Neutrophil (primary cell): Measurements from ENCODE around the gene SLC25A45.
"Not testable (repeated sequence)": the region's sequence is repeated elsewhere in the genome, so short reads cannot be mapped to it uniquely, and the experiment has no call there.

Experiments
- H3K27ac ChIP-seq: fragments of 200-600 bp; sonication (generic); 2 replicates; pipeline ENCODE4 v1.5.1; 2016; ENCODE audit warnings: mild to moderate bottlenecking, moderate library complexity
- H3K27me3 ChIP-seq: fragments of 200-600 bp; sonication (generic); 2 replicates; pipeline ENCODE4 v1.6.0; 2016; ENCODE audit warnings: mild to moderate bottlenecking
- H3K36me3 ChIP-seq: fragments of 200-600 bp; sonication (generic); 2 replicates; pipeline ENCODE4 v1.5.1; 2017
- H3K4me1 ChIP-seq, 2 experiments: fragments of 200-600 bp in 1 of 2; sonication (generic) in 1 of 2; 1 replicate in 1 of 2; 2 replicates in 1 of 2; pipeline versions ENCODE4 v1.5.1 to v1.6.1; 2013 to 2016; ENCODE audit warnings: low read depth in 1 of 2, low read length in 1 of 2, mild to moderate bottlenecking in 1 of 2, moderate library complexity in 1 of 2; ENCODE audit not compliant: control insufficient read depth in 1 of 2, insufficient read depth in 1 of 2
- H3K4me3 ChIP-seq, 2 experiments: fragments of 200-600 bp in 1 of 2; sonication (generic) in 1 of 2; 1 replicate in 1 of 2; 2 replicates in 1 of 2; pipeline ENCODE4 v1.5.1; 2013 to 2016; ENCODE audit warnings: low read depth in 1 of 2, low read length in 1 of 2, mild to moderate bottlenecking in 1 of 2, moderate library complexity in 1 of 2
- H3K9me3 ChIP-seq: fragments of 200-600 bp; sonication (generic); 2 replicates; pipeline ENCODE4 v1.5.1; 2016
- TF ChIP-seq, protein P1 (sequence below): fragments of 200-600 bp; sonication (generic); IDR thresholded peaks from 2 replicates; pipeline ENCODE4 v1.5.1; 2016; ENCODE audit warnings: antibody characterized with exemption

SLC25A45 gene

GRCh38 chr11:65351511-65351910 lies 30.9 kb downstream of the SLC25A45 start:
- Histone ChIP-seq H3K9me3 (no peaks in the 10 kb centered on the region), H3K27ac (peak overlapping the region; percentile 10), H3K36me3 (peaks cover 70% of the 10 kb centered on the region), H3K4me1 (peaks cover 12 to 18% of the 10 kb centered on the region in 2 experiments), H3K4me3 (no peak overlapping the region), H3K27me3 (peaks cover 7% of the 10 kb centered on the region)
- TF ChIP-seq, protein P1, sequence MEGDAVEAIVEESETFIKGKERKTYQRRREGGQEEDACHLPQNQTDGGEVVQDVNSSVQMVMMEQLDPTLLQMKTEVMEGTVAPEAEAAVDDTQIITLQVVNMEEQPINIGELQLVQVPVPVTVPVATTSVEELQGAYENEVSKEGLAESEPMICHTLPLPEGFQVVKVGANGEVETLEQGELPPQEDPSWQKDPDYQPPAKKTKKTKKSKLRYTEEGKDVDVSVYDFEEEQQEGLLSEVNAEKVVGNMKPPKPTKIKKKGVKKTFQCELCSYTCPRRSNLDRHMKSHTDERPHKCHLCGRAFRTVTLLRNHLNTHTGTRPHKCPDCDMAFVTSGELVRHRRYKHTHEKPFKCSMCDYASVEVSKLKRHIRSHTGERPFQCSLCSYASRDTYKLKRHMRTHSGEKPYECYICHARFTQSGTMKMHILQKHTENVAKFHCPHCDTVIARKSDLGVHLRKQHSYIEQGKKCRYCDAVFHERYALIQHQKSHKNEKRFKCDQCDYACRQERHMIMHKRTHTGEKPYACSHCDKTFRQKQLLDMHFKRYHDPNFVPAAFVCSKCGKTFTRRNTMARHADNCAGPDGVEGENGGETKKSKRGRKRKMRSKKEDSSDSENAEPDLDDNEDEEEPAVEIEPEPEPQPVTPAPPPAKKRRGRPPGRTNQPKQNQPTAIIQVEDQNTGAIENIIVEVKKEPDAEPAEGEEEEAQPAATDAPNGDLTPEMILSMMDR = no peak

DNA sequence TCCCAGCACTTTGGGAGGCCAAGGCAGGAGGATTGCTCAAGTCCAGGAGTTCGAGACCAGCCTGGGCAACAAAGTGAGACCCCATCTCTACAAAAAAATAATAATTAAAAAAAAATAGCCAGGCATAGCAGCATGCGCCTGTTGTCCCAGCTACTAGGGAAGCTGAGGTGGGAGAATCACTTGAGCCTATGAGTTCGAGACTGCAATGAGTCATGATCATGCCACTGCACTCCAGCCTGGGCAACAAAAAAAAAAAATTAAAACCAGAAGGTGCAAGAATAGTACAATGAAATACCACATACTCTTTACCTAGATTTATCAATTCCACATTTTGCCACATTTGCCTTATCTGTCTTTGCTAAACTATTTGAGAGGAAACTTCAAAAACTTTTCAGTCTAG lies 40.6 kb downstream of the SLC25A45 start:
- Histone ChIP-seq H3K4me1 (no peaks in the 10 kb centered on the region), H3K27me3 (no peaks in the 10 kb centered on the region), H3K9me3 (no peaks in the 10 kb centered on the region), H3K36me3 (peaks cover 80% of the 10 kb centered on the region), H3K27ac (no peak overlapping the region), H3K4me3 (no peak overlapping the region)
- TF ChIP-seq, protein P1 = no peak

- H3K27me3 ChIP-seq = no peaks in the 10 kb centered on the region
- no peak overlapping the region for H3K4me3 ChIP-seq
- TF ChIP-seq, protein P1 = no peak
- no peak overlapping the region for H3K27ac ChIP-seq
- H3K9me3 ChIP-seq = no peaks in the 10 kb centered on the region
- peaks cover 63% of the 10 kb centered on the region for H3K36me3 ChIP-seq
- H3K4me1 ChIP-seq = peaks cover 4 to 5% of the 10 kb centered on the region in 2 experiments
Measured at GRCh38 chr11:65340226-65340625, 42.2 kb downstream of the SLC25A45 start.

- Histone ChIP-seq H3K27me3 (no peaks in the 10 kb centered on the region), H3K9me3 (no peaks in the 10 kb centered on the region), H3K36me3 (peaks cover 48% of the 10 kb centered on the region), H3K4me1 (peaks cover 15 to 17% of the 10 kb centered on the region in 2 experiments), H3K4me3 (no peak overlapping the region), H3K27ac (no peak overlapping the region)
- TF ChIP-seq, protein P1 = no peak
Measured at GRCh38 chr11:65338676-65339075, 43.8 kb downstream of the SLC25A45 start.

GRCh38 chr11:65334696-65335295 lies 47.6 kb downstream of the SLC25A45 start:
- TF ChIP-seq, protein P1 = no peak
- no peaks in the 10 kb centered on the region for H3K27me3 ChIP-seq
- H3K36me3 ChIP-seq = peaks cover 9% of the 10 kb centered on the region
- no peaks in the 10 kb centered on the region for H3K9me3 ChIP-seq
- peak overlapping the region; percentile 83 for H3K27ac ChIP-seq
- H3K4me1 ChIP-seq = peaks cover 15 to 20% of the 10 kb centered on the region in 2 experiments
- peak overlapping the region; percentile 88 to 98 for H3K4me3 ChIP-seq

DNA sequence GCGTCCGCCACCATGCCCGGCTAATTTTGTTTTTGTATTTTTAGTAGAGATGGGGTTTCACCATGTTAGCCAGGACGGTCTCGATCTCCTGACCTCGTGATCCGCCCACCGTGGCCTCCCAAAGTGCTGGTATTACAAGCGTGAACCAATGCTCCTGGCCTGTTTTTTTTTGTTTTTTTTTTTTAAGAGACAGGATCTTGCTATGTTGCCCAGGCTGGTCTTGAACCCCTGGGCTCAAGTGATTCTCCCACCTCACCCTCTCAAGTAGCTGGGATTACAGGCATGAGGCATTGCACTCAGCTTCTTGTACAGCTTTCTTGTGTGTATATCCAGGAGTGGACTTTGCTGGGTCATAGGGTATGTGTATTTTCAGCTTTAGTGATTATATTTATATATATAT lies 49.9 kb downstream of the SLC25A45 start:
- H3K4me1 ChIP-seq = peaks cover 15 to 20% of the 10 kb centered on the region in 2 experiments
- not testable (repeated sequence) for H3K27me3 ChIP-seq, H3K4me3 ChIP-seq, H3K9me3 ChIP-seq, H3K36me3 ChIP-seq, H3K27ac ChIP-seq
